ENCODE data around the gene TAB2. TPM values are rescaled to one million over a fixed set of nuclear protein-coding genes. Genes with fewer than 3 reads are reported as not detected.

The TAB2 gene
- total RNA-seq, 3 donors from 2014 or later, result 63.3 to 91.0 (median 75.8) TPM

GRCh38 chr6:149423964-149424440 lies 106.5 kb downstream of the TAB2 start:
- DNase-seq (ENCODE audit: low spot score in 2 of 2), result no peak
- intact Hi-C loops (cut with DNase I; ENCODE audit: low total_unique reads), result loop anchor here (5.0 to 10.0 kb wide), 2 partner anchors 329 to 828 kb away; no protein-coding TSS in a partner anchor
- no peaks in the 10 kb centered on the region for H3K4me1 ChIP-seq
- H3K27me3 ChIP-seq, result no peaks in the 10 kb centered on the region
- H3K27ac ChIP-seq, result peak overlapping the region; percentile 45 to 60
- no peaks in the 10 kb centered on the region for H3K36me3 ChIP-seq
- H3K9me3 ChIP-seq, result no peaks in the 10 kb centered on the region
- TF ChIP-seq POLR2AphosphoS5 (IDR thresholded peaks at IDR 0.05) (no peak), POLR2A (IDR thresholded peaks at IDR 0.05) (no peak)
- TF ChIP-seq, protein P1, sequence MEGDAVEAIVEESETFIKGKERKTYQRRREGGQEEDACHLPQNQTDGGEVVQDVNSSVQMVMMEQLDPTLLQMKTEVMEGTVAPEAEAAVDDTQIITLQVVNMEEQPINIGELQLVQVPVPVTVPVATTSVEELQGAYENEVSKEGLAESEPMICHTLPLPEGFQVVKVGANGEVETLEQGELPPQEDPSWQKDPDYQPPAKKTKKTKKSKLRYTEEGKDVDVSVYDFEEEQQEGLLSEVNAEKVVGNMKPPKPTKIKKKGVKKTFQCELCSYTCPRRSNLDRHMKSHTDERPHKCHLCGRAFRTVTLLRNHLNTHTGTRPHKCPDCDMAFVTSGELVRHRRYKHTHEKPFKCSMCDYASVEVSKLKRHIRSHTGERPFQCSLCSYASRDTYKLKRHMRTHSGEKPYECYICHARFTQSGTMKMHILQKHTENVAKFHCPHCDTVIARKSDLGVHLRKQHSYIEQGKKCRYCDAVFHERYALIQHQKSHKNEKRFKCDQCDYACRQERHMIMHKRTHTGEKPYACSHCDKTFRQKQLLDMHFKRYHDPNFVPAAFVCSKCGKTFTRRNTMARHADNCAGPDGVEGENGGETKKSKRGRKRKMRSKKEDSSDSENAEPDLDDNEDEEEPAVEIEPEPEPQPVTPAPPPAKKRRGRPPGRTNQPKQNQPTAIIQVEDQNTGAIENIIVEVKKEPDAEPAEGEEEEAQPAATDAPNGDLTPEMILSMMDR (IDR thresholded peaks at IDR 0.05), result no peak
- H3K4me3 ChIP-seq, result no peak overlapping the region

GRCh38 chr6:149425224-149425623 lies 107.7 kb downstream of the TAB2 start:
- intact Hi-C loops (cut with DNase I; ENCODE audit: low total_unique reads), result loop anchor here (1.0 to 10.0 kb wide), 2 partner anchors 330 to 379 kb away; no protein-coding TSS in a partner anchor
- H3K9me3 ChIP-seq, result no peaks in the 10 kb centered on the region
- H3K4me3 ChIP-seq, result no peak overlapping the region
- DNase-seq (ENCODE audit: low spot score in 2 of 2), result no peak
- H3K36me3 ChIP-seq, result no peaks in the 10 kb centered on the region
- H3K4me1 ChIP-seq, result no peaks in the 10 kb centered on the region
- H3K27ac ChIP-seq, result no peak overlapping the region
- TF ChIP-seq, protein P1 (IDR thresholded peaks at IDR 0.05), result no peak
- no peak for TF ChIP-seq POLR2AphosphoS5 (IDR thresholded peaks at IDR 0.05)
- no peak for TF ChIP-seq POLR2A (IDR thresholded peaks at IDR 0.05)
- no peaks in the 10 kb centered on the region for H3K27me3 ChIP-seq

- no peak for TF ChIP-seq POLR2A (IDR thresholded peaks at IDR 0.05)
- TF ChIP-seq POLR2AphosphoS5 (IDR thresholded peaks at IDR 0.05), result no peak
- TF ChIP-seq, protein P1 (IDR thresholded peaks at IDR 0.05), result no peak
- intact Hi-C loops (cut with DNase I; ENCODE audit: low total_unique reads), result loop anchor here (1.0 to 10.0 kb wide), 2 partner anchors 331 to 379 kb away; no protein-coding TSS in a partner anchor
- H3K4me3 ChIP-seq, result no peak overlapping the region
- H3K9me3 ChIP-seq, result no peaks in the 10 kb centered on the region
- H3K27ac ChIP-seq, result no peak overlapping the region
- no peaks in the 10 kb centered on the region for H3K4me1 ChIP-seq
- no peaks in the 10 kb centered on the region for H3K36me3 ChIP-seq
- no peak for DNase-seq (ENCODE audit: low spot score in 2 of 2)
- no peaks in the 10 kb centered on the region for H3K27me3 ChIP-seq
Measured at GRCh38 chr6:149425754-149426153, 108.2 kb downstream of the TAB2 start.

- no peaks in the 10 kb centered on the region for H3K27me3 ChIP-seq
- no peaks in the 10 kb centered on the region for H3K4me1 ChIP-seq
- H3K36me3 ChIP-seq, result no peaks in the 10 kb centered on the region
- DNase-seq (ENCODE audit: low spot score in 2 of 2), result no peak
- H3K9me3 ChIP-seq, result no peaks in the 10 kb centered on the region
- H3K27ac ChIP-seq, result no peak overlapping the region
- TF ChIP-seq POLR2AphosphoS5 (IDR thresholded peaks at IDR 0.05), result no peak
- TF ChIP-seq, protein P1 (IDR thresholded peaks at IDR 0.05), result no peak
- no peak for TF ChIP-seq POLR2A (IDR thresholded peaks at IDR 0.05)
- intact Hi-C loops (cut with DNase I; ENCODE audit: low total_unique reads), result loop anchor here (10.0 kb wide), 1 partner anchor 334 kb away; no protein-coding TSS in a partner anchor
- no peak overlapping the region for H3K4me3 ChIP-seq
Measured at GRCh38 chr6:149428606-149429005, 111.1 kb downstream of the TAB2 start.

DNA sequence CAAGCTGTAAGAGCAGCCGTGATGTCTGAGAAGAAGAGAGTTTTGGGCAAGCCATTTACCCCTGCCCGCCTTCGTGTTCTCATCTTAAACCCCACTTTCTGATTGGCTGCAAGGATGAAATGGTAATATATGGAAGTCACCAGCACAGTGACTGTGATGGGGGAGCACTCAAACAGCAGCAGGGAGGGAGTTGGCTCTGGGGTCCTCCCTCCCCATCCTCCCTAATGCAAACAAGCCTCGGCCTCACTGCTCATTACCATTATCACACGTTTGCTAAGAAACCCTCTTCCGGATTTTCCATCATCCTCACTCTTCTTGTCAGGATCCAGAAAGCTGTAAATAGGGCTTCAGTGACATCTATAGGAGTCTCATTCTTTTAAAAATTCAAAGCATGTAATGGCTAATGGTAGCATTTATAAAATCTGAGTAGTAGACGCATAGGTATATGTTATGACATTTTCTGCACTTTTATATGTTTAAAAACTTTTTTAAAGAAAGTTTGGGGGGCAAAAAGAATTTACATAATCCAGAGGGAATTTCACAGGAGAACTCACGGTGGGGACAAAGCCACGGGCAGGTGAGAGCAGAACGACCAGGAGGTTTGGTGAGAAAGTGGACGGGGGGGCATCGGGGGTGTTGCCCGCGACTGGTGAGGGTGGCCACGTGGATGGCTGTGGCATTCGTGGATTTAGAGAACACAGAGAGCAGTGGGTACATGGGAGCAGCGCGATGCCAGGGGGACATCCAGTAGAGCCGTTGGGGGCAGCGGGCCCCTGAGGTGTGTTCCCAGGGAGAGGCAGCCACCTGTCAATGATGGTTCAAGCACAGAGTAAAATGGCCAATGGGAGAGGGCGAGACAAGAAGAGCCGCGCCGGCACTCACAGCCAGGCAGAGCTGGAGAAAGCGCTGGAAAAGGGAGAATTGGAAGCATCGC lies 112.2 kb downstream of the TAB2 start:
- Histone ChIP-seq H3K9me3 (no peaks in the 10 kb centered on the region), H3K36me3 (no peaks in the 10 kb centered on the region), H3K27me3 (no peaks in the 10 kb centered on the region), H3K27ac (no peak overlapping the region), H3K4me1 (no peaks in the 10 kb centered on the region), H3K4me3 (no peak overlapping the region)
- intact Hi-C loops (cut with DNase I; ENCODE audit: low total_unique reads), result loop anchor here (10.0 kb wide), 1 partner anchor 335 kb away; no protein-coding TSS in a partner anchor
- DNase-seq (ENCODE audit: low spot score in 2 of 2), result no peak
- TF ChIP-seq POLR2AphosphoS5 (IDR thresholded peaks at IDR 0.05) (no peak), POLR2A (IDR thresholded peaks at IDR 0.05) (no peak)
- TF ChIP-seq, protein P1 (IDR thresholded peaks at IDR 0.05), result no peak
